NCI-H2227 (cell line): ENCODE measurements around the gene NOX1.
"Not testable (repeated sequence)": the region's sequence is repeated elsewhere in the genome, so short reads cannot be mapped to it uniquely, and the experiment has no call there.

Experiments used
- DNase-seq: peaks from one replicate; lab custom pipeline; 2025; ENCODE audit not compliant: unreplicated experiment; lab: John Stamatoyannopoulos, UW

NOX1 gene

DNA sequence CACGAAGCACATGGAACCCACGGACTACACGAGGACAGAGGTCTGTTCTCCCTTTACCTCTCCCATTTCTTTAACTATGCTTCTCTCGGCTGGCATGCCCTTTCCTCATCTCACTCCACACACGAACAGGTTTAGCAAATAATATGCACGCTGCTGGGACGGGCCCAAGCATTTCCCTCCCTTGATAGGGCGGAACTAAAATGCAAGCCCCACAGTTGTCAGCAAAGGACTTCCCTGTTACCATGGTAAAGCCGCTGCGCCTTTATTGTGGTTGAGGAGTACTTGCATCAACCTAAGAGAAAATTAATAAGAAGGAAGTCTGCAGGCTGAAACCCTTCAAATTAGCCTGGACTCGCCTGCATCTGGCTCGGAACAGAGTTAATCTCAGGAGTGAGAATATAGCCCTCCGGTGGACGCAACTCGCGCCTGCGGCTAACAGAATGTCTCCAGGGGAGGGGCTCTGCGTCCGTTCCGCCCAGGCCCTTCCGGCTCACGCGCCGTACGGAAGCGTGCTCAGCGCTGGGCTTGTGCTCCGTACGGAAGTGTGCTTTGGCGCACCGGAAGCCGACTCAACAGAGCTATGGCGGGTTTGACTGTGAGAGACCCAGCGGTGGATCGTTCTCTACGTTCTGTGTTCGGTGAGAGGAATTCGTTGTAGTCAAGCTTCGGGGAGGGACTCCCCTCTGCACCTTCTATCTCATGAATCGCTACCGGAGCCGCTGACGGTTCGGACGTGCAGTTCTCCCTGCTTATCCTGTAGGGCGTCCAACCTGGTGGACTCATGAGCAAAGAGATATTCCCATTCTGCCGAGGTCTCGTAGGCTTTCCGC lies 54.1 kb downstream of the NOX1 start, which contains the start of gene CSTF2:
CSTF2 (plus strand) TSS at position 555 of the 830 bp plus-strand sequence; CDS start at position 581, 26 bp downstream.
- DNase-seq: peak; percentile 96

DNA sequence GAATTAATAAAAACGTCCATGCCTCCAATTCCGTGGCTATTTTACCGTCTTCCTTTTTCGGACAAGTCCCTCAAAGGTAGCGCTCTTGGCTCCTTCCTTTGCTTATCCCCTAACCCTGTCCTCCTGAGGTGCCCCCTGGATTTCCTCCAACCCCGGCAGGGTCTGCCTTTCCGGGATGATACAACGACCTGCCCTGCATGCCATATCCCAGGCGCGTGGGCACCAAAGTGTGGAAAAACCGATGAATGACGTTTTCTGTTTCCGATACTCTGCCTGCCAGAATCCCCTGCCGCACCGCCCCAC lies 54.7 kb downstream of the NOX1 start:
- no peak for DNase-seq

DNA sequence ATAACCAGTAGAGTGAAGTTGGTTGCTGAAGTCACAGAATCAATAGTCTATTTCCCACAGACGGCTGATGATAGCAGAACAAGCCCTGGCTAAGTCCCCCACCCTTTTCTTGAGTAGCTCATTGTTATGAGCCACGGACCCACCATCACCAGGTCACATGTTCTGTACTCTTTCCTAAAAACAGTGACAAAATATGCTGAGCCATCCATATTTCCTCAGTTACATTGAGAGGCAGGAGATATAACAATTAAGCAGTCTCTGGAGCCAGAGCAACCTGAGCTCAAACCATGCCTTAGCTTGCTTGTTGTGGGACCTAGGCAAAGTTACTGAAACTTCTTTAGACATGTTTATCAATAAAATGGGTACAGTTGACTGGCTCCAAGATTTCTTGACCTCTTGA lies 56.8 kb downstream of the NOX1 start:
- DNase-seq: no peak

GRCh38 chrX:100812216-100813158 lies 61.7 kb downstream of the NOX1 start:
- no peak for DNase-seq

DNA sequence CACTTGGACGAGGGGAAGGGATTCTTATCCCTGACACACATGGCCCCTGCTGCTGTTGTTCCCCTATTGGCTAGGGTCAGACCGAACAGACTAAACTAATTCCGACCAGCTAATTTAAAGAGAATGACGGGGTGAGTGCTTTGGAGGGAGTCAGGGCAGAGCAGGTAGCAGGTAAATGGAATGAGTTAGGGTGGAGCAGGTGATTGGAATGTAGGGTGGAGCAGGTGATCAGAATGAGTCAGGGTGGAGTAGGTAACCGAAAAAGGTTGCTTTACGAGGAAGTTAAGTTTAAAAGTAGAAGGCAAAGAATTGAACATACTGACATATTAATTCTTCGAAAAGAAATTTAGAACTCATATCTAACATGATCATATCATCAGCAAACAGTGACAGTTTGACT lies 65.9 kb downstream of the NOX1 start:
- not testable (repeated sequence) for DNase-seq

DNA sequence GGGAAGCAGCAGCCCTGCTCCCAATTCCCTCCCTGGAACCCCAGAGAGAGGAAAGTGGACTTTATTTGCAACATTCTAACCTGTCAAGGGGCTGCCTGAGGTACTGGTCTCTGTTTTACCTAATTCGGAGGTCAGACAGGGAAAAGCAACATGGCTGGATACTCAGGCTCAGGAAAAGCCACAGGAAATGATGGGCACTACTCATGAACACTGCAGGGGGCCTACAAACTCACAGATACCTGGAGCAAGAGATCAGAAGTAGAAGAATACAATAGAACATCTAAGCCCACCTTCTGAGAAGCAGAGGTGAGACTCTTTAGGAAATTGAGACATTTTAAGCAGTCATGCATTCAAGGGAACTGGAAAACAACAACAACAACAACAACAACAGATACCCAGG lies 69.4 kb downstream of the NOX1 start:
- DNase-seq: no peak

DNA sequence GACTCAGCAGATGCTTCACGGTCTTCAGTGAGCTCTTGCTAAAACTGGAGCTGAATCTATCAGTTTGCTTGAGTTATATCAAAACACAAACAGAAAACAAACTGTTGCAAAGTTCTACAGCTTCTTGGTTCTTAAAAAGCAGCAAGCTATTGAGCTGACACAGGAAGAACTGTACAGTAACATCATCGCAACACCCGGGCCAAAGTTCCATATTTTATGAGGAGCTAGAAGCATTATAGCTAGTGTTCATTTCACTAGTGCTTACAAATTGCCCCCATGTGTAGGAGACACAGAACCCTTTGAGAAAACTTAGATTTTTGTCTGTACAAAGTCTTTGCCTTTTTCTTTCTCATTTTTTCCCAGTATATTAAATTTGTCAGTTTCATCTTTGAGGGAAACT lies 71.3 kb downstream of the NOX1 start:
- no peak for DNase-seq

DNA sequence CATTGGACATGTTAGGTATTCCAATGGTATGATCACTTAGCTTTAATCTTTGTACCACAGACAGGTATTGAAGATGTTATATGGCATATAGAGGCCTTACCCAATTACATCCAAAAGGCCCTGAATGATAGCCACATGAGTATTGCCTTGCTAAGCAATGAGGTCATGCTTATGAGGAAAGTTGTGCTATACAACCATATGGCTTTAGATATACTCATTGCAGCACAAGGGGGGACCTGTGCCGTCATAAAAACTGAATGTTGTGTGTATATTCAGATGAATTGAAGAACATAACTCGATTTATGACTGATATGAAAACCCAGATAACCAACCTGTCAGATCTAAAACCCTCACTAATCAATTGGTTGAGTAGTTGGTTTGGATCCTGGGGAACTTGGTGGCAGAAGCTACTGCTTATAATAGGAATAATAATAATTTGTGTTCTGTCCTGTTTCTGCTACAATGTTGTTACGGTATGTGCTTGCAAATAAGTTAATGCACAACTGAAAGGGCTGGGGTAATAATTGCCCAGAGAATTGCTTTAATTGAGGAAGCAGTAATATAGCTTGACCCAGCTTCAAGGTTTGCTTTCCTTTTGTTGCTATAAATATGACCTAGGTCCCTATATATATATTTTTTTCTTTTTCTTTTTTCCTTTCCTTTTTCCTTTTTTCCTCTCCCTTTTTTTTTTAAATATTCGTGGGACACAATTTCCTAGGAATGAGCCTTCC lies 75.5 kb downstream of the NOX1 start:
- DNase-seq: no peak

GRCh38 chrX:100797359-100797758 lies 76.8 kb downstream of the NOX1 start:
- DNase-seq: no peak

- DNase-seq: not testable (repeated sequence)
These were observed 77.8 kb downstream of the NOX1 start for GRCh38 chrX:100796371-100796770.
